Measurements from ENCODE around the gene MRPL33. TPM values are rescaled to one million over a fixed set of nuclear protein-coding genes. Genes with fewer than 3 reads are reported as not detected.

The MRPL33 gene
- total RNA-seq, 4 donors from 2014 or later = 30.7 to 82.2 (median 56.3) TPM

GRCh38 chr2:27810455-27810854, 38.9 kb downstream of the MRPL33 start:
- no peak for TF ChIP-seq POLR2A (IDR thresholded peaks at IDR 0.05)
- no peak for TF ChIP-seq CTCF (IDR thresholded peaks at IDR 0.05)
- TF ChIP-seq POLR2AphosphoS5 (IDR thresholded peaks at IDR 0.05) = no peak
- TF ChIP-seq EP300 (IDR thresholded peaks at IDR 0.05) = no peak
- Histone ChIP-seq H3K9me3 (no peaks in the 10 kb centered on the region), H3K27me3 (no peaks in the 10 kb centered on the region), H3K27ac (no peak overlapping the region), H3K4me1 (peaks cover 5% of the 10 kb centered on the region), H3K4me3 (no peak overlapping the region), H3K36me3 (no peaks in the 10 kb centered on the region)
- no peak for DNase-seq (ENCODE audit: low spot score in 2 of 2)
- WGBS = 91% methylated on average over 3 of the region's 3 CpGs

GRCh38 chr2:27811768-27812167, 40.2 kb downstream of the MRPL33 start:
- TF ChIP-seq POLR2A (IDR thresholded peaks at IDR 0.05) = no peak
- TF ChIP-seq CTCF (IDR thresholded peaks at IDR 0.05) = no peak
- H3K4me1 ChIP-seq = peaks cover 5% of the 10 kb centered on the region
- H3K4me3 ChIP-seq = no peak overlapping the region
- no peak overlapping the region for H3K27ac ChIP-seq
- no peak for DNase-seq (ENCODE audit: low spot score in 2 of 2)
- 97% methylated on average over 1 of the region's 1 CpG for WGBS
- no peaks in the 10 kb centered on the region for H3K9me3 ChIP-seq
- no peaks in the 10 kb centered on the region for H3K36me3 ChIP-seq
- no peaks in the 10 kb centered on the region for H3K27me3 ChIP-seq

- no peak overlapping the region for H3K27ac ChIP-seq
- 71% methylated on average over 1 of the region's 1 CpG for whole genome bisulfite sequencing
Measured at GRCh38 chr2:27814758-27815157, 43.2 kb downstream of the MRPL33 start.

GRCh38 chr2:27815860-27816438, 44.4 kb downstream of the MRPL33 start:
- Histone ChIP-seq H3K4me1 (no peaks in the 10 kb centered on the region), H3K36me3 (no peaks in the 10 kb centered on the region), H3K4me3 (no peak overlapping the region), H3K27me3 (no peaks in the 10 kb centered on the region), H3K9me3 (no peaks in the 10 kb centered on the region), H3K27ac (no peak overlapping the region)
- DNase-seq (ENCODE audit: low spot score in 2 of 2) = no peak
- TF ChIP-seq POLR2A (IDR thresholded peaks at IDR 0.05) (no peak), EP300 (IDR thresholded peaks at IDR 0.05) (no peak), POLR2AphosphoS5 (IDR thresholded peaks at IDR 0.05) (no peak), CTCF (IDR thresholded peaks at IDR 0.05) (no peak)
- 88% methylated on average over 4 of the region's 4 CpGs for WGBS

More at GRCh38 chr2:27814758-27815157, 43.2 kb downstream of the MRPL33 start:
- Histone ChIP-seq H3K4me3 (no peak overlapping the region), H3K27me3 (no peaks in the 10 kb centered on the region), H3K9me3 (no peaks in the 10 kb centered on the region), H3K36me3 (no peaks in the 10 kb centered on the region), H3K4me1 (peaks cover 4% of the 10 kb centered on the region)
- TF ChIP-seq EP300 (IDR thresholded peaks at IDR 0.05) = no peak
- no peak for TF ChIP-seq POLR2A (IDR thresholded peaks at IDR 0.05)
- no peak for TF ChIP-seq CTCF (IDR thresholded peaks at IDR 0.05)
- no peak for TF ChIP-seq POLR2AphosphoS5 (IDR thresholded peaks at IDR 0.05)
- DNase-seq (ENCODE audit: low spot score in 2 of 2) = no peak

- TF ChIP-seq POLR2AphosphoS5 (IDR thresholded peaks at IDR 0.05) (no peak), CTCF (IDR thresholded peaks at IDR 0.05) (no peak), EP300 (IDR thresholded peaks at IDR 0.05) (no peak), POLR2A (IDR thresholded peaks at IDR 0.05) (no peak)
- no peak for DNase-seq (ENCODE audit: low spot score in 2 of 2)
- Histone ChIP-seq H3K27me3 (no peaks in the 10 kb centered on the region), H3K9me3 (no peaks in the 10 kb centered on the region), H3K27ac (no peak overlapping the region), H3K36me3 (no peaks in the 10 kb centered on the region), H3K4me3 (no peak overlapping the region), H3K4me1 (no peaks in the 10 kb centered on the region)
- 94% methylated on average over 1 of the region's 1 CpG for WGBS
Measured at GRCh38 chr2:27822049-27822448, 50.5 kb downstream of the MRPL33 start.
